OCI-LY3 (cell line): ENCODE data around the gene ASAP2.

Experiments
- H2AFZ ChIP-seq: fragments of 200-600, 300-600 bp; shearing (Covaris generic); 2 replicates; pipeline ENCODE4 v1.6.0; 2014; ENCODE audit warnings: antibody characterized with exemption, low read depth, low read length
- H3K27ac ChIP-seq: fragments of 200-600, 300-600 bp; sonication (generic); 2 replicates; pipeline ENCODE4 v1.5.1; 2014; ENCODE audit warnings: mild to moderate bottlenecking, low read length, moderate library complexity, mixed read lengths
- H3K27me3 ChIP-seq: fragments of 200-600, 300-600 bp; sonication (generic); 2 replicates; pipeline ENCODE4 v1.6.1; 2014; ENCODE audit warnings: low read depth, low read length, mixed read lengths
- H3K36me3 ChIP-seq: fragments of 200-600, 300-600 bp; sonication (generic); replicated peaks from 2 replicates; pipeline ENCODE3; 2014; ENCODE audit warnings: low read depth, low read length, mixed read lengths
- H3K4me1 ChIP-seq: fragments of 300-600, 200-600 bp; sonication (generic); 2 replicates; pipeline ENCODE4 v1.6.1; 2014; ENCODE audit warnings: low read length, mixed read lengths
- H3K4me2 ChIP-seq: fragments of 200-600, 300-600 bp; sonication (generic); 2 replicates; pipeline ENCODE4 v1.6.1; 2014; ENCODE audit warnings: low read length, mixed read lengths
- H3K4me3 ChIP-seq: fragments of 300-600, 200-600 bp; sonication (generic); 2 replicates; pipeline ENCODE4 v1.5.1; 2014; ENCODE audit warnings: antibody characterized with exemption, mild to moderate bottlenecking, low read length, moderate library complexity
- H3K79me2 ChIP-seq: fragments of 300-600, 200-600 bp; shearing (Covaris generic); 2 replicates; pipeline ENCODE4 v1.6.1; 2014; ENCODE audit warnings: mild to moderate bottlenecking, low read length, mixed read lengths
- H3K9ac ChIP-seq: fragments of 300-600, 200-600 bp; shearing (Covaris generic); 2 replicates; pipeline ENCODE4 v1.6.0; 2014; ENCODE audit warnings: mild to moderate bottlenecking, low read length, moderate library complexity
- H3K9me3 ChIP-seq: fragments of 200-600, 300-600 bp; shearing (Covaris generic); 2 replicates; pipeline ENCODE4 v1.6.1; 2014; ENCODE audit warnings: low read length, mixed read lengths; ENCODE audit not compliant: insufficient read depth
- H4K20me1 ChIP-seq: fragments of 200-600, 300-600 bp; sonication (generic); 2 replicates; pipeline ENCODE4 v1.6.1; 2016; ENCODE audit warnings: low read length, mixed read lengths; ENCODE audit not compliant: insufficient read depth
- CTCF ChIP-seq: fragments of 200-600, 300-600 bp; sonication (generic); IDR thresholded peaks from 2 replicates; pipeline ENCODE4 v1.5.1; 2014; ENCODE audit warnings: antibody characterized with exemption, low read length, low read depth
- EZH2phosphoT487 ChIP-seq: fragments of 200-600 bp; shearing (Covaris generic); IDR thresholded peaks from 2 replicates; pipeline ENCODE4 v1.6.1; 2018; ENCODE audit warnings: antibody characterized with exemption, mixed run types, low read depth

ASAP2 gene

GRCh38 chr2:9388199-9388681, 181.6 kb downstream of the ASAP2 start:
- TF ChIP-seq EZH2phosphoT487 (no peak), CTCF (no peak)
- no peak overlapping the region for H3K9ac ChIP-seq
- H3K79me2 ChIP-seq: no peaks in the 10 kb centered on the region
- no peak overlapping the region for H3K4me3 ChIP-seq
- no peaks in the 10 kb centered on the region for H4K20me1 ChIP-seq
- no peak overlapping the region for H3K27ac ChIP-seq
- H3K9me3 ChIP-seq: no peaks in the 10 kb centered on the region
- H3K36me3 ChIP-seq: no peaks in the 10 kb centered on the region
- peaks cover 5% of the 10 kb centered on the region; the same call in 1 of the 2 replicates for H3K4me1 ChIP-seq
- no peak overlapping the region for H2AFZ ChIP-seq
- H3K4me2 ChIP-seq: no peak overlapping the region
- no peaks in the 10 kb centered on the region for H3K27me3 ChIP-seq

GRCh38 chr2:9388950-9389911, 182.6 kb downstream of the ASAP2 start:
- H3K79me2 ChIP-seq: no peaks in the 10 kb centered on the region
- H3K9ac ChIP-seq: no peak overlapping the region
- no peaks in the 10 kb centered on the region for H4K20me1 ChIP-seq
- H3K4me2 ChIP-seq: no peak overlapping the region
- H3K27me3 ChIP-seq: no peaks in the 10 kb centered on the region
- H3K27ac ChIP-seq: no peak overlapping the region
- no peak overlapping the region for H2AFZ ChIP-seq
- TF ChIP-seq EZH2phosphoT487 (no peak), CTCF (no peak)
- H3K4me1 ChIP-seq: peaks cover 5% of the 10 kb centered on the region; the same call in 1 of the 2 replicates
- no peaks in the 10 kb centered on the region for H3K36me3 ChIP-seq
- H3K4me3 ChIP-seq: no peak overlapping the region
- H3K9me3 ChIP-seq: no peaks in the 10 kb centered on the region

GRCh38 chr2:9390151-9390850, 183.7 kb downstream of the ASAP2 start:
- Histone ChIP-seq H3K36me3 (no peaks in the 10 kb centered on the region), H4K20me1 (no peaks in the 10 kb centered on the region)

More at GRCh38 chr2:9390151-9390850, 183.7 kb downstream of the ASAP2 start:
- H3K9me3 ChIP-seq: no peaks in the 10 kb centered on the region
- TF ChIP-seq EZH2phosphoT487 (no peak), CTCF (no peak)
- H3K27me3 ChIP-seq: no peaks in the 10 kb centered on the region
- no peak overlapping the region for H3K9ac ChIP-seq
- no peak overlapping the region for H3K4me3 ChIP-seq
- no peak overlapping the region for H3K27ac ChIP-seq
- no peak overlapping the region for H2AFZ ChIP-seq
- no peak overlapping the region for H3K4me2 ChIP-seq
- H3K79me2 ChIP-seq: no peaks in the 10 kb centered on the region
- H3K4me1 ChIP-seq: peaks cover 5% of the 10 kb centered on the region; the same call in 1 of the 2 replicates
